HepG2 (cell line): Measurements from ENCODE around the gene MAP3K4. TPM values are rescaled to one million over a fixed set of nuclear protein-coding genes. Genes with fewer than 3 reads are reported as not detected.

ENCODE experiments used
- ATAC-seq: fragments of 200-7000 bp; cut with Tn5 transposase; 3 replicates; pipeline ENCODE4 v1.9.1; 2020; ENCODE audit warnings: mild to moderate bottlenecking, moderate library complexity
- BruUV-seq: library from RNA; stranded (reverse); fragments of 400-500 nt; replicated peaks from 2 replicates; lab custom pipeline; 2021; lab: Mats Ljungman, UMichigan
- CTCF ChIA-PET: fragments of 300-600 bp; formaldehyde crosslinking; extraction: SDS; loops from one replicate; lab custom pipeline; 2021; ENCODE audit warnings: low total read pairs, inconsistent platforms, low intra/inter-chr PET ratio; lab: Yijun Ruan, JAX
- POLR2A ChIA-PET: fragments of 350-600 bp; sonication (Branson Sonifier 250); formaldehyde crosslinking; loops from one replicate; lab custom pipeline; 2020; ENCODE audit warnings: antibody characterized with exemption, inconsistent platforms; lab: Yijun Ruan, JAX
- DNase-seq: peaks from one replicate; pipeline ENCODE4 v3.0.0-alpha.2; 2015; ENCODE audit warnings: low spot score
- FAIRE-seq: peaks from 3 replicates; lab custom pipeline; 2011; peaks lifted over from hg19 to GRCh38; lab: Jason Lieb, UNC
- H2AFZ ChIP-seq: one replicate; pipeline ENCODE4 v1.6.1; 2011; ENCODE audit warnings: low read length, inconsistent platforms
- H3K27ac ChIP-seq: fragments of 300-600 bp; 3 replicates; pipeline ENCODE4 v1.8.0; 2011; ENCODE audit warnings: mixed run types, mild to moderate bottlenecking, mixed read lengths, low read length, inconsistent platforms; ENCODE audit not compliant: insufficient read depth; ENCODE audit errors: extremely low read length
- H3K27me3 ChIP-seq, 2 experiments: fragments of 200-600 bp in 1 of 2; 2 replicates in 1 of 2; 3 replicates in 1 of 2; pipeline versions ENCODE4 v1.6.0 to v1.8.0; 2011; ENCODE audit warnings: low read length in 2 of 2, mild to moderate bottlenecking in 2 of 2, moderate library complexity in 2 of 2, inconsistent platforms in 1 of 2; ENCODE audit not compliant: insufficient read depth in 2 of 2, control insufficient read depth in 1 of 2
- H3K36me3 ChIP-seq, 2 experiments: fragments of 200-600 bp in 1 of 2; replicated peaks in 1 of 2; 2 replicates in 1 of 2; 3 replicates in 1 of 2; pipeline versions ENCODE4 v1.5.1 to v1.8.0; 2011; ENCODE audit warnings: low read length in 2 of 2, inconsistent platforms in 1 of 2; ENCODE audit not compliant: insufficient read depth in 2 of 2, control insufficient read depth in 1 of 2
- H3K4me1 ChIP-seq: 2 replicates; pipeline ENCODE4 v1.5.1; 2012; ENCODE audit warnings: low read length, inconsistent platforms; ENCODE audit not compliant: insufficient read depth
- H3K4me2 ChIP-seq: 2 replicates; pipeline ENCODE4 v1.6.0; 2011; ENCODE audit warnings: low read depth, low read length, inconsistent platforms
- H3K4me3 ChIP-seq, 3 experiments: fragments of 200-600 bp in 1 of 3; sonication (generic), shearing (Covaris generic) in 1 of 3; replicated peaks in 1 of 3; 2 replicates each; pipeline ENCODE4 v1.5.1; 2011 to 2016; ENCODE audit warnings: low read length in 3 of 3, inconsistent platforms in 2 of 3, low read depth in 2 of 3, mild to moderate bottlenecking in 2 of 3, control low read depth in 1 of 3, mixed read lengths in 1 of 3; ENCODE audit not compliant: insufficient read depth in 1 of 3
- H3K79me2 ChIP-seq: one replicate; pipeline ENCODE4 v1.6.1; 2011; ENCODE audit warnings: low read length, inconsistent platforms; ENCODE audit not compliant: insufficient read depth
- H3K9ac ChIP-seq: 2 replicates; pipeline ENCODE4 v1.6.0; 2011; ENCODE audit warnings: mild to moderate bottlenecking, low read depth, low read length, inconsistent platforms; ENCODE audit not compliant: insufficient read depth
- H3K9me3 ChIP-seq: 2 replicates; pipeline ENCODE4 v1.5.1; 2012; ENCODE audit warnings: mild to moderate bottlenecking, low read length
- H4K20me1 ChIP-seq: 2 replicates; pipeline ENCODE4 v1.6.0; 2011; ENCODE audit warnings: inconsistent platforms, mild to moderate bottlenecking, low read length, moderate library complexity; ENCODE audit not compliant: insufficient read depth
- EED ChIP-seq: sonication (generic); formaldehyde crosslinking; IDR thresholded peaks from 2 replicates; pipeline ENCODE4 v1.5.0; 2020; ENCODE audit warnings: mild to moderate bottlenecking, missing genetic modification reagents
- FLYWCH1 ChIP-seq: sonication (generic); formaldehyde crosslinking; IDR thresholded peaks from 2 replicates; pipeline ENCODE4 v1.8.1; 2023; ENCODE audit warnings: mild to moderate bottlenecking, missing genetic modification reagents
- HIVEP1 ChIP-seq: sonication (generic); formaldehyde crosslinking; IDR thresholded peaks from 2 replicates; pipeline ENCODE4 v1.4.0; 2020; ENCODE audit warnings: mild to moderate bottlenecking, missing genetic modification reagents
- ISX ChIP-seq: sonication (generic); formaldehyde crosslinking; conservative IDR thresholded peaks from 2 replicates; pipeline ENCODE4 v1.5.0; 2020; ENCODE audit warnings: missing genetic modification reagents
- MATR3 ChIP-seq: sonication (generic); formaldehyde crosslinking; IDR thresholded peaks from 2 replicates; pipeline ENCODE4 v1.4.0; 2020; ENCODE audit warnings: missing genetic modification reagents
- NCOA1 ChIP-seq: sonication (generic); formaldehyde crosslinking; IDR thresholded peaks from 2 replicates; pipeline ENCODE4 v1.9.0; 2021; ENCODE audit warnings: missing genetic modification reagents
- SCMH1 ChIP-seq: sonication (generic); formaldehyde crosslinking; IDR thresholded peaks from 2 replicates; pipeline ENCODE4 v1.9.0; 2021; ENCODE audit warnings: missing genetic modification reagents, mild to moderate bottlenecking, borderline replicate concordance
- ZNF17 ChIP-seq: sonication (generic); formaldehyde crosslinking; IDR thresholded peaks from 2 replicates; pipeline ENCODE4 v1.5.0; 2020; ENCODE audit warnings: mild to moderate bottlenecking, missing genetic modification reagents
- ZNF276 ChIP-seq: sonication (generic); formaldehyde crosslinking; IDR thresholded peaks from 2 replicates; pipeline ENCODE4 v1.4.0; 2020; ENCODE audit warnings: mild to moderate bottlenecking, low read depth, missing genetic modification reagents
- ZNF550 ChIP-seq: sonication (generic); formaldehyde crosslinking; IDR thresholded peaks from 2 replicates; pipeline ENCODE4 v1.4.0; 2020; ENCODE audit warnings: mild to moderate bottlenecking, missing genetic modification reagents, borderline replicate concordance
- ZNF773 ChIP-seq: sonication (generic); formaldehyde crosslinking; IDR thresholded peaks from 2 replicates; pipeline ENCODE4 v1.4.0; 2020; ENCODE audit warnings: missing genetic modification reagents, borderline replicate concordance
- WGBS: methylation state at CpG from one replicate; pipeline ENCODE4 v1.1.6; 2017; ENCODE audit warnings: low lambda C conversion rate; 5-methylcytosine and 5-hydroxymethylcytosine counted together
- in situ Hi-C: cut with HindIII; loops from 2 replicates; pipeline ENCODE4 v1.10.0; 2017; ENCODE audit warnings: low pct_unique_long_range_greater_than_20kb; ENCODE audit not compliant: extremely low pct_ligation_motif_present
- intact Hi-C: fragments of 100-400 bp; cut with micrococcal nuclease; formaldehyde crosslinking; loops from one replicate; pipeline ENCODE4 v1.10.0; 2022; ENCODE audit not compliant: unreplicated experiment
- polyA plus RNA-seq, 8 experiments: library from polyadenylated mRNA; depleted of rRNA in 3 of 8; stranded (reverse) in 7 of 8; unstranded in 1 of 8; fragments of >200 nt; fragmentation: Illumina TruSeq in 4 of 8; extraction: Trizol in 4 of 8; gene quantifications; 2 replicates each; pipeline versions ENCODE4 v1.2.1 to v1.2.3, GENCODE V29; 2011 to 2016; ENCODE audit warnings: low read depth in 4 of 8, missing spikeins in 1 of 8, mixed read lengths in 1 of 8; ENCODE audit not compliant: insufficient read depth in 1 of 8
- total RNA-seq, 5 experiments: library from RNA; depleted of rRNA; stranded (reverse); fragments of >200 nt; fragmentation: Illumina TruSeq; extraction: Trizol; gene quantifications; 2 replicates each; pipeline ENCODE4 v1.2.3, GENCODE V29; 2016; ENCODE audit warnings: low read depth in 1 of 5

The MAP3K4 gene
- total and polyA plus RNA-seq, 2 of the 13 experiments (the other 11 are each of a cell fraction or from before 2014, with no cell fraction given): 12.9 to 33.6 TPM

GRCh38 chr6:160971171-160971570 lies 20.4 kb upstream of the MAP3K4 start:
- no peak overlapping the region for H3K4me3 ChIP-seq
- H3K36me3 ChIP-seq: no peaks in the 10 kb centered on the region
- H2AFZ ChIP-seq: no peak overlapping the region
- H3K27ac ChIP-seq: no peak overlapping the region
- no peak for ATAC-seq
- no peaks in the 10 kb centered on the region for H3K79me2 ChIP-seq
- H3K4me2 ChIP-seq: no peak overlapping the region
- H3K9ac ChIP-seq: no peak overlapping the region
- no TSS peak for BruUV-seq
- WGBS: 6% methylated on average over 1 of the region's 1 CpG
- intact Hi-C loops (no loop called here), in situ Hi-C loops (no loop called here)
- no peaks in the 10 kb centered on the region for H3K4me1 ChIP-seq
- DNase-seq: no peak
- no peaks in the 10 kb centered on the region for H3K9me3 ChIP-seq
- H3K27me3 ChIP-seq: no peaks in the 10 kb centered on the region; a peak in 2 of 5 replicates
- ChIA-PET POLR2A (no interaction called here), CTCF (no interaction called here)
- no peak for FAIRE-seq
- no peaks in the 10 kb centered on the region for H4K20me1 ChIP-seq
- TF ChIP-seq ISX (CRISPR knock-in tag): no peak
- TF ChIP-seq SCMH1 (CRISPR knock-in tag): no peak
- no peak for TF ChIP-seq NCOA1 (CRISPR knock-in tag)
- no peak for TF ChIP-seq ZNF17 (CRISPR knock-in tag)
- no peak for TF ChIP-seq FLYWCH1 (CRISPR knock-in tag)
- no peak for TF ChIP-seq ZNF276 (CRISPR knock-in tag)
- TF ChIP-seq HIVEP1 (CRISPR knock-in tag): no peak
- no peak for TF ChIP-seq ZNF773
- TF ChIP-seq MATR3 (CRISPR knock-in tag): no peak
- no peak for TF ChIP-seq ZNF550 (CRISPR knock-in tag)
- TF ChIP-seq EED: no peak
